Duodenal mucosa (tissue), 2 donors: ENCODE results near the gene ZBTB42.

Experiments
- H3K27ac ChIP-seq: one replicate; pipeline ENCODE4 v1.7.0; 2013; ENCODE audit warnings: low read depth, low read length
- H3K27me3 ChIP-seq, 2 donors: one replicate each; pipeline ENCODE4 v1.7.0; 2013; ENCODE audit warnings: low read length in 2 of 2, control low read depth in 1 of 2; ENCODE audit not compliant: insufficient read depth in 2 of 2, control insufficient read depth in 1 of 2
- H3K36me3 ChIP-seq, 2 donors: one replicate each; pipeline ENCODE4 v1.7.0; 2013; ENCODE audit warnings: low read length in 2 of 2, control low read depth in 1 of 2; ENCODE audit not compliant: insufficient read depth in 2 of 2, control insufficient read depth in 1 of 2
- H3K4me1 ChIP-seq, 2 donors: one replicate each; pipeline ENCODE4 v1.7.0; 2013; ENCODE audit warnings: low read length in 2 of 2, control low read depth in 1 of 2; ENCODE audit not compliant: insufficient read depth in 2 of 2, control insufficient read depth in 1 of 2
- H3K4me3 ChIP-seq, 2 donors: one replicate each; pipeline ENCODE4 v1.7.0; 2013; ENCODE audit warnings: low read length in 2 of 2, low read depth in 1 of 2
- H3K9ac ChIP-seq, 2 donors: one replicate each; pipeline ENCODE4 v1.7.0; 2013; ENCODE audit warnings: low read length in 2 of 2, low read depth in 1 of 2
- H3K9me3 ChIP-seq, 2 donors: one replicate each; pipeline ENCODE4 v1.7.0; 2013; ENCODE audit warnings: low read length in 2 of 2, control low read depth in 1 of 2; ENCODE audit not compliant: control insufficient read depth in 1 of 2

ZBTB42 gene

DNA sequence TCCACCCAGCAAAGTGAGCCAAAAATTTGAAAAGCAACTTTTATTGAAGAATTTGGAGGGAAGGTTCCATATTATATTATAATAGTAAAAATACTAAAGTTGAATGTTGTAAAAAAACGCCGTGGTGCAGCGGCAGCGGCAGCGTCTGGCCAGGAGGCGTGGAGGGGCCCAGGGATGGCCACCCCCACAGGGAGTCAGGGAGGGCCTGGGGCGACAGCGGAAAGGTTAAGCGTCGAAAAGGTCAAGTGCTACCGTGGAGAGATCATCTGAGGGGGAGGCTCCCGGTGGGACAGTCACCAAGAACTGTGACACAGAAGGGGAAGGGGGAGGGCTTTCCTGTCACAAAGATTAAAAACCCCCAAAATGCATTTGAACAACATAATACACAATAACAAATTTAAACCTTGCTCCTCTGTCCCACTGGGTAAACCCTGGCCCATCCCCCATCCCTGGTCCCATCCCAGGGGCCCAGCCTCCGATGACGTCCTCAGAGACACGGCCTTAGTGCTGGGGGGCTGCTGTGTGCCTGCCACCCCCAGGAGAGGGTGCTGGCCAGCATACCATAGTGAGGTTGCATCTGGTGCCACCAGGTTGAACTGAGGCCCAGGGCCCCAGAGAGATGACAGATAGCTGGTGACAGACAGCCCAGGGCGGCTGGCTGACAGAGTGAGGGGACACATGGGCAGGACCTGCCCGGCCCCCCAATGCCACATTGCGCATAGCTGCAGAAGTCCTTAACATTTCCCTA lies 31.4 kb upstream of the ZBTB42 start:
- no peak overlapping the region for H3K27ac ChIP-seq
- H3K27me3 ChIP-seq: no peaks in the 10 kb centered on the region
- H3K4me3 ChIP-seq: no peak overlapping the region
- H3K4me1 ChIP-seq: peaks cover 3 to 4% of the 10 kb centered on the region in 2 donors
- peaks cover 0 to 5% of the 10 kb centered on the region in 2 donors for H3K9me3 ChIP-seq
- no peak overlapping the region for H3K9ac ChIP-seq
- H3K36me3 ChIP-seq: peaks cover 20 to 39% of the 10 kb centered on the region in 2 donors

- Histone ChIP-seq H3K4me3 (no peak overlapping the region), H3K9me3 (peaks cover 0 to 5% of the 10 kb centered on the region in 2 donors), H3K27ac (no peak overlapping the region), H3K27me3 (no peaks in the 10 kb centered on the region), H3K9ac (no peak overlapping the region), H3K4me1 (peaks cover 3 to 4% of the 10 kb centered on the region in 2 donors), H3K36me3 (peaks cover 21 to 43% of the 10 kb centered on the region in 2 donors)
Measured at GRCh38 chr14:104770072-104770579, 30.8 kb upstream of the ZBTB42 start.

GRCh38 chr14:104770851-104771272 lies 30.0 kb upstream of the ZBTB42 start:
- no peak overlapping the region for H3K4me3 ChIP-seq
- H3K4me1 ChIP-seq: peaks cover 3 to 4% of the 10 kb centered on the region in 2 donors
- peaks cover 22 to 46% of the 10 kb centered on the region in 2 donors for H3K36me3 ChIP-seq

DNA sequence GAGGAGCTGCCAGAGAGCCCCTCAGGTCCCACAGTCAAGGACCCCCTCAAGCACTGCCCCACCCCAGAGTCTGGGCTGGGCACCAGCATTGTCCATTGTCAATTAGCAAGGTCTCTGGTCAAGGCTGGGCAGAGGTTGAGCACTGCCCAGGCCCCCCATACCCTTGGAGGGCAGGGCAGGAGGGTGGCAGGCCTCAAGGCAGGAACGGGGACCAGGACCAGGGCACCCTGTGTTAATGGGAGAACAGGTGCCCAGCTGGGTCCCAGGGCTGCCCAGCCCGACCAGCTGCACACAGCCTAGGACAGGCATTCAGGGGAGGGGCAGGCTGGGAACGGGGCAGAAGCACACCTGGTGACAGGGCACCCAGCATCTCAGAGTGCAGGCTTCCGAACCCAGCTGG lies 29.5 kb upstream of the ZBTB42 start:
- Histone ChIP-seq H3K4me1 (peaks cover 3 to 4% of the 10 kb centered on the region in 2 donors), H3K27ac (no peak overlapping the region), H3K4me3 (no peak overlapping the region), H3K27me3 (no peaks in the 10 kb centered on the region), H3K9me3 (peaks cover 0 to 5% of the 10 kb centered on the region in 2 donors), H3K36me3 (peaks cover 22 to 49% of the 10 kb centered on the region in 2 donors), H3K9ac (no peak overlapping the region)

More at GRCh38 chr14:104770851-104771272, 30.0 kb upstream of the ZBTB42 start:
- Histone ChIP-seq H3K9me3 (peaks cover 0 to 5% of the 10 kb centered on the region in 2 donors), H3K27ac (no peak overlapping the region), H3K27me3 (no peaks in the 10 kb centered on the region), H3K9ac (no peak overlapping the region)

DNA sequence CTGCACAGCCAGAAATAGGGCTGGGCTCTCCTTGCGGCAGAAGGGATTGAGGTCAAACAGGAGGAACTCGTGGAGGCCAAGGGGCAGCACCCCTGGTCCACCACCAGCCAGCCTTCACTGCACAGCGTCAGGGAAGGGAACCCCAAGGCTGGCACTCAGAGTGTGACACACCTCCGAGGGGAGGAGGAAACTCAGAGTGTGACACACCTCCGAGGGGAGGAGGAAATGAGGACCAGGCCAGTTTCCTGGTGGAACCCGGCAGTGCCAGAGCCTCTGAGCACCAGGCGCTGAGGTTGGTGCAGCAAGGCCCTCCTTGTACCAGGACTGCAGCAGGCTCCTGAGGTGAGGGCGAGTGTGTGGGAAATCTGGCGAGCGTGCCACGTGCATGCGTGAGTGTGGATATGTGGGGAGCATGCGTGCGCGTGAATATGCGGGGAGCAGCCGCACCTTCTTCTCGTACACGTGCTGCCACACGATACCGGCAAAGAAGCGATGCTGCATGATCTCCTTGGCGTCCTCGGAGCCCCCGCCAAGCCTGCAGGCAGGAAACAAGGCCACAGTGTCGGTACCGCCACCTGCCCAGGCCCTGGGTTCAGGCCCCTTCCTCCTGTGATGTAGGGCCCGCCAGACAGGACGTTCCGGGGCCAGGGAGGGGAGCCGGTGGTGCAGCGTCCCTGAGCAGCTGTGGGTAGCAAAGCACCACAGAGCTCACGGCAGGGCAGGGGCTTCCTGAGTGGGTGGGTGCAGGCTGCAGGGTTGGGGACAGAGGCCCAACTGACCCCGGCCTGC lies 28.8 kb upstream of the ZBTB42 start:
- Histone ChIP-seq H3K36me3 (peaks cover 22 to 56% of the 10 kb centered on the region in 2 donors), H3K9ac (no peak overlapping the region), H3K27me3 (no peaks in the 10 kb centered on the region), H3K27ac (no peak overlapping the region), H3K9me3 (peaks cover 0 to 5% of the 10 kb centered on the region in 2 donors), H3K4me3 (no peak overlapping the region), H3K4me1 (peaks cover 3 to 4% of the 10 kb centered on the region in 2 donors)

- H3K27me3 ChIP-seq: no peaks in the 10 kb centered on the region
- no peak overlapping the region for H3K9ac ChIP-seq
- peaks cover 3 to 4% of the 10 kb centered on the region in 2 donors for H3K4me1 ChIP-seq
- H3K9me3 ChIP-seq: peaks cover 0 to 5% of the 10 kb centered on the region in 2 donors
- no peak overlapping the region for H3K27ac ChIP-seq
- H3K4me3 ChIP-seq: no peak overlapping the region
- peaks cover 22 to 59% of the 10 kb centered on the region in 2 donors for H3K36me3 ChIP-seq
Measured at GRCh38 chr14:104772707-104773504, 28.0 kb upstream of the ZBTB42 start.

- Histone ChIP-seq H3K9me3 (peaks cover 0 to 5% of the 10 kb centered on the region in 2 donors), H3K36me3 (peaks cover 23 to 61% of the 10 kb centered on the region in 2 donors), H3K4me3 (no peak overlapping the region), H3K27ac (no peak overlapping the region), H3K4me1 (peaks cover 2% of the 10 kb centered on the region in 2 donors), H3K27me3 (no peaks in the 10 kb centered on the region), H3K9ac (no peak overlapping the region)
Measured at GRCh38 chr14:104773505-104774452, 27.1 kb upstream of the ZBTB42 start.

DNA sequence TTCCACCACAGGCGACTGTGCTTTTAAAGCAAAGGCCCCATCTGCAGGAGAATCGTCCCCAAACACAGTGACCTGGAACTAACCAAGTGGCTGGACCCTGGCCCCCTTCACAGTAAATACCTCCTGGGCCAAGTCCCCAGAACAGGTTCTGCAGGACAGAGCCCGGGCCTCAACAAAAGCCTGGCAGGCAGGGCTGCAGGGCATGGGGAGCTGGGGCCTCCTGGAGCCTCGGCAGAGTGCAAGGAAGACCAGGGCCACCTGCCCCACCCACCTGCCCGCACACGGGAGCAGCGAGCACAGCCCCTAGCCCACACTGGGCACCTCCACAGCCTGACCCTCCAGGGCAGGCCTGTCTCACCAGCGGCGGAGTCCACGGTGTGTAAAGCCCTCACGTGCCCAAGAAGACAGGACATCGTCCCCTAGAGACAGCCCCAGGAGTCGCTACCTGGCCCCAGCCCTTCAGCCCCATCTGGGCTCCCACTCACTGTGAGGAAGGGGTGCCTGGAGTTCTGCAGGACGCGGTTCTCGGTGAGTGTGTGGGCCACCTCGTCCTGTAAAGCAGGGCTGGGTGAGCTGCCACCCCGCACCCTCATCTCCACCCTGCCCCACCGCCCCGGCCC lies 26.3 kb upstream of the ZBTB42 start:
- Histone ChIP-seq H3K9ac (no peak overlapping the region), H3K9me3 (peaks cover 0 to 5% of the 10 kb centered on the region in 2 donors), H3K4me3 (no peak overlapping the region), H3K27me3 (no peaks in the 10 kb centered on the region), H3K36me3 (peaks cover 27 to 66% of the 10 kb centered on the region in 2 donors), H3K4me1 (no peaks in the 10 kb centered on the region), H3K27ac (no peak overlapping the region)
